Astrocyte of the cerebellum (primary cell): ENCODE results near the gene TMED10.

Experiments used
- DNase-seq: peaks from one replicate; pipeline ENCODE4 v3.0.0-alpha.2; 2011; ENCODE audit warnings: low read depth
- H3K4me3 ChIP-seq: 2 replicates; pipeline ENCODE4 v1.5.1; 2011; ENCODE audit warnings: mild to moderate bottlenecking, low read depth, low read length, moderate library complexity
- in situ Hi-C: cut with HindIII; loops from 2 replicates; pipeline ENCODE4 v1.10.0; 2017; ENCODE audit warnings: low sequenced_read_pairs
- TF ChIP-seq, protein P1 (sequence below): IDR thresholded peaks from 2 replicates; pipeline ENCODE4 v1.5.1; 2012; ENCODE audit warnings: low read length, low read depth, moderate library complexity, mild to moderate bottlenecking; ENCODE audit errors: missing control alignments

The TMED10 gene

DNA sequence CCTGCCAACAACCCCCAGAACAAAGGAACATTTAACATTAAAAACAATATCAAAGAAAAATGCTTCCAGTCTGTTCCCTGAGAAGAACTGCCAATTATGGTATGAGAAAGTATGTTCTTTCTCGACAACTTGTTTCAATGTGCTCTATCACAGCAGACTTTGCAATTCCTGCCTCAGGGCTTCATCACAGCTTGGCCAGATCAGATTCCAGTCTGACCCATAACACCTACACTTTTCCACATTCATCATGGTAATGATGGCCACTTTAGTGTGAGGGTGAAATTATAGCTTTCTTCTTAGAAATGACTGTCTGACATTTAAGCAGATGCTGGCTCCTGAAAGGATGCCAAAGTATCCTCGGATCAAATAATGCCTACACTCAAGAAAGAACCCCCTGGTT lies 66.5 kb downstream of the TMED10 start:
- no peak overlapping the region for H3K4me3 ChIP-seq
- TF ChIP-seq, protein P1, sequence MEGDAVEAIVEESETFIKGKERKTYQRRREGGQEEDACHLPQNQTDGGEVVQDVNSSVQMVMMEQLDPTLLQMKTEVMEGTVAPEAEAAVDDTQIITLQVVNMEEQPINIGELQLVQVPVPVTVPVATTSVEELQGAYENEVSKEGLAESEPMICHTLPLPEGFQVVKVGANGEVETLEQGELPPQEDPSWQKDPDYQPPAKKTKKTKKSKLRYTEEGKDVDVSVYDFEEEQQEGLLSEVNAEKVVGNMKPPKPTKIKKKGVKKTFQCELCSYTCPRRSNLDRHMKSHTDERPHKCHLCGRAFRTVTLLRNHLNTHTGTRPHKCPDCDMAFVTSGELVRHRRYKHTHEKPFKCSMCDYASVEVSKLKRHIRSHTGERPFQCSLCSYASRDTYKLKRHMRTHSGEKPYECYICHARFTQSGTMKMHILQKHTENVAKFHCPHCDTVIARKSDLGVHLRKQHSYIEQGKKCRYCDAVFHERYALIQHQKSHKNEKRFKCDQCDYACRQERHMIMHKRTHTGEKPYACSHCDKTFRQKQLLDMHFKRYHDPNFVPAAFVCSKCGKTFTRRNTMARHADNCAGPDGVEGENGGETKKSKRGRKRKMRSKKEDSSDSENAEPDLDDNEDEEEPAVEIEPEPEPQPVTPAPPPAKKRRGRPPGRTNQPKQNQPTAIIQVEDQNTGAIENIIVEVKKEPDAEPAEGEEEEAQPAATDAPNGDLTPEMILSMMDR = no peak
- no peak for DNase-seq
- in situ Hi-C loops = no loop called here

DNA sequence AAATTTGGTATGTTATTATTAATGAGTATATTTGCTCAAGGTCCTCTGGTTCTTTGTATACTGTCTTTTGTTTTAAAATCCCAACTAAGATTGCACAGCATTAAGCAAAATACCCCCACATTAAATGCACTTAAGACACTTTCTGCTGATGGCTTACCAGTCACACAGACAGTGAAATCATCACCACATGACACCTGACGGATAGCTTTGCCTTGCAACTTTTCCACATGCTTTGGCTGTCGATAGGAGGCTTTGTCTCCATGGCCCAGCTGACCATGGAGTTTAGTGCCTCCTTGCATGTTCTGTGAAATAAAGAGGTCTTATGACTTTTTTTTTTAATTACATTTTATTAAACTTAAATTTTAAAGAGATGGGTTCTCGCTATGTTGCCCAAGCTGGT lies 69.2 kb downstream of the TMED10 start:
- in situ Hi-C loops = no loop called here
- no peak for DNase-seq
- H3K4me3 ChIP-seq = no peak overlapping the region
- TF ChIP-seq, protein P1 = no peak

DNA sequence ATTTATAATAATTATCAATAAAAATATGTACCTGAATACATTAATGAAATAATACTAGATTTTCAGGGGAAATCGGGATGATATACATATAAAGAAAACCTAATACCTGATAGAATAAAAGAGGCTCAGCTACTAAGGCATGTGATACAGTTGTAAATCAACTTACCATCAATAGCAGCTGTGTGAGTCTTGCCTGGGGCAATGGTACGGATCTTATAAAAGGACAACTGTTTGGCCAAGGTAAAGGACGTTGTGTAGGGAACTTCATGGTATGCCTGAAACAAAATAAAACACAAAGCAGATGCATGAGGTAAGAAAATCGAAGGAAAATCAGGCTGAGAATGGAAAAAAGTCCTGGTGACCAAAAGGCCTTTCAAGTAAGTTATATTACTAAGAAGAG lies 74.9 kb downstream of the TMED10 start:
- TF ChIP-seq, protein P1 = no peak
- no peak overlapping the region for H3K4me3 ChIP-seq
- in situ Hi-C loops = no loop called here

GRCh38 chr14:75098682-75099081 lies 77.7 kb downstream of the TMED10 start:
- no peak overlapping the region for H3K4me3 ChIP-seq
- in situ Hi-C loops = loop anchor here (25.0 kb wide), 1 partner anchor 186 kb away; the partner anchor contains the start of gene RPS6KL1
- no peak for DNase-seq
- TF ChIP-seq, protein P1 = no peak

More for the DNA sequence above, 74.9 kb downstream of the TMED10 start:
- DNase-seq = no peak

GRCh38 chr14:75098212-75098611 lies 78.2 kb downstream of the TMED10 start:
- no peak for DNase-seq
- TF ChIP-seq, protein P1 = no peak
- no peak overlapping the region for H3K4me3 ChIP-seq
- in situ Hi-C loops = loop anchor here (25.0 kb wide), 1 partner anchor 186 kb away; the partner anchor contains the start of gene RPS6KL1

DNA sequence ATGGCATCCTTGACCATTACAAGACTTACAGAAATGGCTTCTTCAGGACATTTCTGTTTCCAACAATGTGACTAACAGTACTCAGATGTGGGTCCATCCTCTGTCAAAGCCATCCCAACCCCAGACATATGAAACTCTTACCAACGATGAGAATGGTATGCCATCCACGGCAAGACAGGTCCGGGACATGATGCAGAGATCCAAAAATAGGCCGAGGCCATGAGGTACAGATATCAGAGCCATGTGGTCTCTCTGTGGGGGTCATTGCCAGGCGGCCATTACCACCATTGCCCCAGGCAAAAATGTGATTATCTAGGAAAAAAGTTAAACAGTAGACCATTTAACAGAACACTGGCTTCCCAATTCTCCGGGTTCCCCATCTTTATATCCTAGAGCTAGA lies 79.5 kb downstream of the TMED10 start:
- in situ Hi-C loops = loop anchor here (25.0 kb wide), 1 partner anchor 185 kb away; the partner anchor contains the start of gene RPS6KL1
- no peak for DNase-seq
- H3K4me3 ChIP-seq = no peak overlapping the region
- TF ChIP-seq, protein P1 = no peak
